GM21576 (cell line): ENCODE measurements around the gene APBB2.

Source experiments
- ATAC-seq: cut with Tn5 transposase; IDR thresholded peaks from one replicate; pipeline ENCODE4 v1.9.1; 2021; ENCODE audit warnings: mild to moderate bottlenecking, moderate library complexity; ENCODE audit not compliant: unreplicated experiment

APBB2 gene

DNA sequence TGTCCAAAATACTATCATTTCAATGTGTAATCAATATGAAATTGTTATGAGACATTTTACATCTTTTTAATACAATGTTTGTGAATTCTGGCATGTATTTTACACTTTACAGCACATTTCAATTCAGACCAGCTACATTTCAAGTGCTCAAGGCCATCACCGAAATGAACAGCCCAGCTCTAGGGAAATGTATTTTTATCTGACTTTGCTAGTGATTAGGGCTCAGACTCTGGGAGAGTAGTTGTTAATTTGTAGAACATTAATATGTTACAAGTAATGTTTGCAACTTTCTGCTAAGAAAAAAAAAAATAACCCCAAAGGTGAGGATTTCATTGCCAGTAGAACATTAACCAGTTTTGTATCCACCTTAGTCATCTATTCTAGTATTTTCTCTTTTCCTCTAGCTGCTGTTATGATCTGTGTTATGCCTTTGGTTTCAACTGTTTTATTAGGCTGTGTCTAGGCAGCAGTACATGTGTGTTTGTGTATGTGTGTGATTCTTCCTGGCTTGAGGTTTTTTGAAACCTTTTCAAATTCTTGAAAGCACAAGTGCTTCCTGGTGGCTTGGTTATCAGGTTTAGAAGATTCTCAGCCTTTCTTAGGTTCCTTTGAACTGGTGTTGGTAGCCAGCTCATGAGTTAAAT is 338.7 kb downstream of the APBB2 start:
- no peak for ATAC-seq

DNA sequence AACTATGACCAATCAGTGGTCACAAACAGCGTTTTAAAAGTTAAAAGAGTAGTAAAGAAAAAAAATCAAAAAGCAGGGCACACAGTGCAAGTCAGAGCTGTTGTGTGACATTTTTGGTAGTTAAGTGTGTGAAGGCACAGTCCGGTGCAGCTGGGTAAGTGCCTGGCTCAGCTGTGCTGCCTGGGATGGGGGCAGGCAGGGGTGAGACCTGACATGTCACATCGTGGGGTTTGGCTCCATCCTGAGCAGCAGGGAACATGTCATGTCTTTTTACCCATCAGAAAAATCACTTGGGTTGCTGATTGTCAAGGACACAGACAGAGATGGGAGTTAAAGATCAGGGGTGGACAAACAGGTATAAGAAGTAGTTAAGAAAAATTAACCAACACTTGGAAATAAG is 339.4 kb downstream of the APBB2 start:
- ATAC-seq: no peak

DNA sequence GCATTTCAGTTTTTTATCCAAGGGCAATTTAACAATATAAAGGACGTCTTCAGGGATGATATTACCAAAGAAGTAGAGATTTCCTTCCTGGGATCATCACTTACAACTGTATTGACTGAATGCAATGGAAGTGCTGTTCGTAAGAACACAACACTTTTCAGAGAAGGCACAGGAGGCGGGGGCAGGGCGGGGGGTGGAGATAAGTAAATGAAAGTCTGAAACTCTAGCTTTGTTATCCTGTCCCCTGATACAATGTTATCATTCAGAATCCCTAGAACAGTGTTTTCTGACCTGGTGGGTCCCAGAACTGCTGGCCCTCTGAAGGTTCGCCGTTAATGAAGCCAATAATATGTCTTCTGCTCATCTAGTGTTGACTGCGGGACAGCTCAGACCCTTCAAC is 340.0 kb downstream of the APBB2 start:
- no peak for ATAC-seq

DNA sequence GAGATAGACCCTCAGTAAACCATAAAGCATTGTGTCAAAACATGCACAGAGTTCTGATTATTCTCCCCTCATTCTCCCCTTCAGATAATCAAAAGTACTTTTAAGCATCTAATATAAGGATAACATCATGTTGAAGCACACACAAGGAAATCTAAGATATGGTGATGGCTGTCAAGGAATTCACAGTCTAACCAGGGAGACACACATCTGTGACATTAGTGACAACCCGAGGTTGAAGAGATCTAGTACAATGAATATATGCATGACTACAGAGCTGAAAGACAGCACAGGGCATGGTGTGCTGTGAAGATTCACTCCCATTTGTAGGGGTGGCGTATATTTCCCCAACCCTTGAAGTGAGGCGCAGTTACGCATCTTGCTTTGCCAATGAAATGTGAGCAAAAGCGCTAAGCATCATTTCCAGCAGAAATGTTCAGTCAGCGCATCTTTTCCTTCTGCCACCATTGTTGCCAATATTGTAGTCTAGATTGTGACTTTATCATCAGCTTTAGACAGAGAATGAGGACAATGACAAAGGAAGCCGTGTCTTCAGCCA is 342.6 kb downstream of the APBB2 start:
- no peak for ATAC-seq

DNA sequence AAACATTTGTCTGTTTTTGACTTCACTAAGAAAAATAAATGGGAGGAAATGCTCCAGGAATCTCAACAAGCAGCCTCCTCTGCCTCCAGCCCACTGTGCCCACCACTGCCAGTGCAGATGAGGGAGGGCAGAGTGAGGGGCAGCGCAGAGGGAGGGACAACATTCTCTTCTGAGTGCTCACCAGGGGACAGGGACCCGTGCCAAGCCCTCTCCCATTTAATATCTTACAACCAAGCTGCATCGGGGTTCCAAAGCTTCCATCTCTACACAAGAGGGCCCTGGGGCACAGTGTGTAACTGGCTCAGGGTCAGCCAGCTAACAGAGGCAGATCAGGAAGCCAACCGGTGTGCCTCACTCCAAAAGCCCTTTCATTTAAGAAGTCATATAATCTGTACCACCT is 344.2 kb downstream of the APBB2 start:
- ATAC-seq: no peak

DNA sequence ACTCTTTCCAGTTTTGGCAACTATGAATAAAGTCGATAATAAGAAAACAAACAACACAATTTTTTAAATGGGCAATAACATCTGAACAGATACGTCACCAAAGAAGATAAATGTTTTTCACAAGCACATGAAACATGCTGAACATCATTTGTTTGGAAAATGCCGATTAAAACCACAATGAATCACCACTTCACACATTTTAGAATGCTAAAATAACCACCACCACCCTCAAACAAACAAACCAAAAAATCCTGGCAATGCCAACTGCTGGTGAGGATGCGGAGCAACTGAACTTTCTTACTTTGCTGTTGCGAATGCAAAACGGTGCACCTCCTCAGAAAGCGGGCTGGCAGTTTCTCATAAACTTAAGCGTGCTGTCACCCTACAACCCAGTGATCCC is 348.6 kb downstream of the APBB2 start:
- ATAC-seq: no peak

DNA sequence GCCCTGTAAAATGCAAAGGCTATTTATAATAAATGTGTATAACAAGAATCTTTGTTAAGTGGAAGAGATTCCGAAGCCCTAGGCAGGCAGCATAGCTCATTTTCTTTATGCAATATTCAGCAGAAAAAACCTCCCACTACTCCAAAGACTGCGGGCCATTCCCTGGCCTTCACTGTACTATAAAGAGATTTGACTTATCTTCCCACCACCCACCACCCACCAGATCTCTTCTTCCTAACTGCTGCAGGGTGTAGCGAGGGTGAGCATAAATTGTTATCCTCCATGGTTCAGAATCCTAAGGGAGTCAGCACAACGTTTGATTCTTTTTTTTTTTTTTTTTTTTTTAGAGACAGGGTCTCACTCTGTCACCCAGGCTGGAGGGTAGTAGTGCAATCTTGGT is 349.8 kb downstream of the APBB2 start:
- ATAC-seq: no peak

DNA sequence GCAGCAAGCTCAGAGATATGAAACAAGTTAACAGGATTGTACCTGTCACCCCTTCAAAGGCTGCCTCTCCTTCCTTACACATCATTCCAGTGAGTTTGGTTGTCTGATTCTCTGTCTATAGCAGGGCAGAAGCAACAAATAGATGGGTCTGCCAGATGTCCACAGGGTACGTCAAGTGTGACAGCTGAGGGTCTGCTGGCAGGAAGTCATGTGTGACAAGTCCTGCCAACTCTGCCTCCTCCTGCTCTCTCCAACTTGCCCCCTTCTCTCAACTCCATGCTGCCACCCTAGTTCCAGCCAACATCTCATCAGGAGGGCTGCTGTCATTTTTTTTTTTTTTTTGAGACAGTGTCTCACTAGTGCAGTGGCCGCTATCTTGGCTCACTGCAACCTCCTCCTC is 355.4 kb downstream of the APBB2 start:
- ATAC-seq: no peak

DNA sequence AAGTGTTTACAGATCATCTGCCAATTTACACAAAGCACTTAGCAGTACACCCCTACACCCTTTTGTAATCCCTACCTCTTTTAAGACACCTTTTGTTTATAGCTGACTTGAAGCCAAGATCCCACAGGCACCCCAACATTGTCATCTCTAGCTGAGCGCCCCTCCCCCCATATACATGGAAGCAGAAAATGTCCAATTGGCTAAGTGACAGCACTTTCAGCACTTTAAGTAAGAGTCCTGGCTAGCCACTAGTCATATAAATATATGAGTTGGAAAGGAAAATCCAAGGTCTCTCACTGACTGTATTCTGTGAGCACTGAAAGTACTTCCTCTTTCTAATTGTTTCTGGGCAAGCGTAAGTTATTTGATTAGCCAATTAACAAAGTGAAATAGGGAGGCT is 356.4 kb downstream of the APBB2 start:
- no peak for ATAC-seq

DNA sequence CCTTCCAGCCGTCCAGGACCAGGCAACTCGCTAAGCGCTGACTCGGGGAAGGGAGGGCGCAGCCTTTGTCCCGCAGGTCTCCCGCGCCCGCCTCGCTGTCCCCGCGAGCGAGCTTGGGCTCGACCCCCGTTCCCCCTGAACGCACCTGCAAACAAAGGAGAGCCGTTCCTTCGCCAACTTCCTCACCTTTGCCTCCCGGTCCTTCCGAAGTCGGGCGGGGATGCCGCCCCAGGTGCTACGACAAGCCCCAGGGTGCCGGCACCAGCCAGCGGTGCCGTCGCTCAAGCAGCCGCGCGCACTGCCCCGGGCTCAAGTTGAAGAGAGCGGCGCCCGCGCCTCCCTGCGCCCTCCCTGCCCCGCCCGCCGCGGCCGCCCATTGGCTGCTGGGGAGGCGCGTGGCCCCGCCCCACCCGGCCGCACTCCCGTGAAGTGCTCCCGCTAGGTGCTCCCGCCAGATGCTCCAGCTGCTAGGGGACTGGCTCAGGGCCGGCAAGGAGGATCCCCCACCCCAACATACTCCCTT is 357.4 kb downstream of the APBB2 start:
- ATAC-seq: peak; percentile 80

DNA sequence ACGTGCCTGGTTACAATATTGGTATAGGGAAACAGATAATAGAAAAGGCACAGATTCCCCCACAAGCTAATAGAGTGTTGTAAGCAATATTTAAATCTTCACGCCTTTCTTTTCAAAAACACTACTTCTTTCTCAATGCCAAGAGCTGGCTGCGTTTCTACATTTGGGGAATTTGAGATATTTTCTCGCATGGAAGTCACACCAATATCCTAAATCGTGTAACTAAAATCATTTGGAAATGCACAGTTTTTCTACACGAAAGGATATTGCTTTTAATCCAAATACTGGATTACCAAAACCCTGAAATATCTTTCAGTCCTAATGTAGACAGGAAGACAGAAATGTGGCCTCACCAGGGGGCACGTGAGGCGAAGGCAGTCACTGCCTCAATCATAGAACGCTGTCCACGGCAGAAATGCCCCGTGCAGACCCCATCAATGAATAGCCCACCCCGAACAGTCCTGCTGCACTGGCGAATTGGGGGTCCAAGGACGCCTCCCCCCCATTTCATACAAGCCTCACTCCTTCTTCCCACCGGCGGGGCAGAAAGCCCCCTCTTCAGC is 358.0 kb downstream of the APBB2 start:
- no peak for ATAC-seq

DNA sequence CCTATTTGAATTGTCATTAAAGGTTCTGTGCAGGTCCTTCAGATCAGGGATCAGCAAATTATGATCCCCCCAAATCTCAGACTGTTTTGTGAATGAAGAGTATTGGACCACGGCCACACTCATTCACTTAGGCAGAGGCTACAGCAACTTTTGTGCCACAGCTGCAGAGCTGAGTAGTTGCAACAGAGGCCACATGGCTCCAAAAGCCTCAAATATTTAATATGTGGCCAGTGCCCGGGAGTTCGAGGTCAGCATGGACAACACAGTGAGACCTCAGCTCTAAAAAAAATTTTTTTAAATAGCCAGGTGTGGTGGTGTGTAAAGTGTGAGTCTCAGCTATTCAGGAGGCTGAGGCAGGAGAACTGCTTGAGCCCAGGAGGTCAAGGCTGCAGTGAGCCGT is 363.8 kb downstream of the APBB2 start:
- ATAC-seq: no peak

DNA sequence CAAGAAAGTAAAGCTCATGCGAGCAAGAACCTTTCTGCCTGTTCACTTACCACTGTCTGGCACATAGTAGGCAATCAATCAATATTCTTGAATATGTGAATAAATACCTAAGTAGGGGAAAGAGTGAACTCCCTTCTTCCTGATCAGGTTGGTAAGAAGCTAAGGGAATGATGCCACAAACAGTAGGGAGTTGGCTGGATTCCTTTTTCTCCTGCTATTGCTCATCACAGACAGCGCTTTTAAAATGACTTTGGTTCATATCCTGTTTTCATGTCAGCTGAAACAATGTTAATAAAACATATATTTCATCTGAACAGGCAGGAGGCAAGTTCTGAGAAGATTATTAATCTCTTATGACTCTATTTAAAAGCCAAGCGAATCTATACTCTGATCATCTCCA is 365.4 kb downstream of the APBB2 start:
- ATAC-seq: no peak

DNA sequence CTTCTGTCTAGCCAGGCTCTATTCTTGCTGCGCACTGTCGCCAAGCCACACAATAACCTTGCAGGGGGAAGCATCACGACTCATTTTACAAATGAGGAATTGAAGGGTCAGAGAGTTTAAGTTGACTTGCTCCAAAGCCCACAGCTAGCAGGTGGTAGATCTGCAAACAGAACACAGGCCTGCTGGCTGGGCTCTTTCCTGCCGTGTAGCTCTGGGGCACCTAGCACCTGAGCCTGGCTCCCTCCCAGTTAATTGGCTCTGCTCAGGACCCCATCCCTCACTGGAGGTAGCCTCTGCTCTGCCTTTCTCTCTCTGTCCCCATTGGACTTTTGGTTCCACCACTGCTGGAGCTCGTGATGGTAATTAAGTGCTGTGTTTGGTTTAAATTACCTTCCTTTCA is 366.1 kb downstream of the APBB2 start:
- no peak for ATAC-seq

DNA sequence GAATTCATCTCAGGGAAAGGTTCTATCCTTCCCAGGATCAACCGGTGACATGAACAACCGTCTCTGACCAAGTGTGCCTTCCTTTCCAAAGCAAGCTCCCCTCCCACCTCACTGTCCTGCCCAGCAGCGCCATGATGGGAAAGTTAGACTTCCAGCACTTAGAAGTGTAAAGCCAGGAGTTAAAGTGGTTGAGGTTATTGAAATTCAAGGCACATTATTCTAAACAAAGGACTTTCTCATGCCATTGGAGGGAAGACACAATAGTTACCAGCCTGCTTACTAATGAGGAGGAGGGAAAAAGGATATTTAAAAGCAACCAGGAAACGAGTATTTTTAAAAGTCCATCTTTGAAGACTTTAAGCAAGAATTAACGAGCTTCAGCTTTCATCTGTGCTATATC is 367.8 kb downstream of the APBB2 start:
- ATAC-seq: no peak

DNA sequence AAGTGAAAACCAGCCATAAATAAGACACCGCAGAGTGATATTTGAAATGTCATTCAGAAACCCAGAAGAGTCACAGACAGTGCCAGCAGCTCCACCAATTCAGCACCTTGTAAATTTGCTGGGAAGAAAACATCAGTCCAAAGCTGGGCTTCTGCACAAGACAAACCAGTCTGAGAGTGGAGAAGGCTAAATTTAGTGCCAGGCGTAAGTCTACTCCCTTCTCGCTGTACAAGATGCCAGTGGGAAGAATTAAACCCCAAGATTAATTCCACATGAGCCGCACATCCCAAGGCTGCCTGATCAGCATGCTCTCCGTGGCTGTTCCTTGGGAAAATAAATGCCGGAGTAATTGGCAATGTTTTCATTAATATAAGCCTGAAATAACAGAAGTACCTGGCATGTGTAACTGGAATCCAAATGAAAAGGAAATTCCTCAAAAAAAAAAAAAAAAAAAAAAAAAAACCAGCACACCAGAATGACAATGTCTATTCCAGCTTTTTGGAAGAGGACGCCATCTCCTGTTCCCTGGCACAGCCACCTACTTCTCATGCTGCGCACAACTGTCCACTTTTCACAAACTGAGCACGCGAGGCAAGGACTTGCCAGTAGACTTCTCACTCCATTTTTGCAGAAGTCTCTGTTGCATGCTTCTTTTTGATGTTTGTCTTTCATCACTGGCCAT is 369.0 kb downstream of the APBB2 start:
- ATAC-seq: no peak

DNA sequence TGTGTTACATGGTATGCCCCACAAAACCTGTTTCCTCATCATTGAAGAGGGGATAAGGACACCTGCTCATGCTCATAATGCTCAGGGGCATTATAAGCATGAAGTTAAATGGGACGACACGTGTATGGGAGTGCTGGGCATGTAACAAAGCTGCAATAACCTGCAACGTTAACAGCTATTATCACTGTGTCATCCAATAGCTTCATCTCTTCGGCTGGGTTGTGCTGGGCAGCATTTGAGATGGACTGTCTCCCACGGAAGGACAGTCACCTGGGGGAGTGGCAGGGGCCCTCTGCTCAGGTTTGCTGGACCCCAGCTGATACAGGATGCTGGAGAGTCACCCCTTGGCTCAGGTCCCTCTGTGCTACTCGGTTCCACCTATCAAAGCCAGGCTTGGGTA is 370.1 kb downstream of the APBB2 start:
- ATAC-seq: no peak

DNA sequence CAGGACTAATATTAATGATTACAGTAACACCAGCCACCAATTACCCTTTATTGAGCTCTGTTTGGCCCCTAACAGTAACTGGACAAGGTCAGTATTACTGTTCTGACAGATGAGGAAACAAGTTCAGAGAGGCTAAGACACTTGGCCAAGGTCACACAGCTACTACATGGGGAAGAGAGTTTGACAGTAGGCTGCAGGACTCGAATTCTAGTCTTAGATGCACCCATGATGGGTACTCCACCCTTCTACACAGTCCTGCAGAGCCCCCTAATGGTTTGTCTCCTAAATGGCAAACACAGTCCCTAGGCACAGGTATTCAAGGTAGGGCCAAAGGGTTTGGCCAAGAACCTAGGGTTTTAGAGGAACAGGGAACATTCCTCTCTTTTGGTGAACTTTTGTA is 370.6 kb downstream of the APBB2 start:
- ATAC-seq: no peak

DNA sequence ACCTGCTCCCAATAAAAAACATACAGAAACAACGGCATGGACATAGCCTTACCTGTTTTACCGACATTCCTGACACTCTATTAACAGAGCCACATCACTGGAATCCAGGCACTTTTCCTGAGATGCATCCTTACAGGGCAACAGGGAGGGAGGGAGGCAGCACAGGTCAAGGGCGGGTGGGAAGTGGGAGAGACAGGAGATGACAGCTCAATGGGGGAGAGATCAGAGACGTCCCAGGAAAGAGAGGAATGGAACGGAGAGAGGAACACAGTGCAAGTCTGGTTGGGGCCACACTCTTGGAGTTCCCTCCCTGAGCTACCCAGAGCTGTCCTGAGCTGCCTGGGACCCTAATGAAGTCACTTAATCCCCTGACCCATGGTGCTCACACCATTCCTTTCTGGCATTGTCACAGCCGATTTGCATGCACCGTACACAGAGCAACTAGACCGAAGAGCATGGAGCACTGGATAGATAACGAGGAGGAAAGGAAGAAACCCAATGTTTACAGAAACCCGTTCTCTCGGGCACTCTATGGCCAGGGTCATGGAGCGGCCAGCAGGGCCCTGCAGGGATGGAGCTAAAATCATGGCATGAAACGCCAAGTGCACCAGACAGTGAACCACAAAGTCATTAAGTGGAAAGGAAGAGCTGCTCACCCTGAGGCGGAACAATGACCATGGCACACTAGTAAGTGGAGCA is 371.5 kb downstream of the APBB2 start:
- no peak for ATAC-seq

DNA sequence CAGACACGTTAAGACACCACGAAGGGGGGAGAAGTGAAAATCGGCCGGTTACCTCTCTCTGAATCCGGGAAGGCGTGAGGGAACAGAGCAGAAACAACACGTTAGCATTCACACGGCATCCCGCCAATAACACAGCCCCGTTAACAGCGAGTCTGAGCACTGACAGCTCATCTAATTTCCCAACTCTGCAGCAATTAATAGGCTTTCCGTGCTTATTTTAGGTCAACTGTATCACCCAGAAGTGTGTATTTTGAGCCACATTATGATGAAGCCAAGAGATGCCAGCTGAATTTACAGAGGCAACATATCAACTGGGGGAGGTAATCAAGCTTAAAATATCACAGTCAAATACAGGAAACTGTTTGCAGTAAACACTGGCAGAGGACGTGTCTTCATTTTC is 372.0 kb downstream of the APBB2 start:
- no peak for ATAC-seq

DNA sequence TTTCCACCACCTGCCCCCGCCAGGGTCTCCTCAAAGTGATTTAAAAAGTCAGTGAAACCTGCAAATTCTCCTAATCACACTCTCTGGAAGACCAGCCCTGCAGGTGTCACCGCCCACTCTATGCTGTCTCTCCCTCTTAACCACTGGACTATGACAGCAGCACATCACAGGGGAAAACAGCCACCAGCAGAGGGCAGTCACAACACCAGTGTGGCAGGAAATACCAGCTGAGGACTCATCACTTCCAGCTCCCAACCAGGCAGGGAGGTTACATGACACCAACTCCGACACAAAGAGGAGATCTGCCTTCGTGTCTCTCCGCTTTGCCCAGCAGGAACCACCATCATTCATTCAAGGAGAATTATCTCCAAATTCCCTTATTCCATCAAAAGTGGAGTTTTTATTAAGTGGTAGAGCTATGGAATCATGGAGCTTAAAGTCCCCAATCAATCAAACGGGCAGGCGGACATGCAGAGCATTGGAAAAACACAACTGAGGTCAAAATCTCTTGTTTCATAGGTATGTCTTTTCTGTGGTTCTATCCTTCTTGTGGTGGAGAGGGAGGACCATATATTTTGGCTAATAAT is 373.3 kb downstream of the APBB2 start:
- peak; percentile 60 for ATAC-seq
